GM13976 (cell line): ENCODE data around the gene SUGCT.
A peak's percentile ranks its signal among the peaks of the same experiment; 100 is the strongest.
"Not testable (repeated sequence)": the region's sequence is repeated elsewhere in the genome, so short reads cannot be mapped to it uniquely, and the experiment has no call there.

Source experiments
- DNase-seq: peaks from one replicate; pipeline ENCODE4 v3.0.0; 2012; ENCODE audit warnings: low spot score
- in situ Hi-C: fragments of 300-500 bp; cut with MboI; formaldehyde crosslinking; loops from one replicate; pipeline ENCODE4 v1.12.0; 2022; ENCODE audit warnings: low sequenced_read_pairs, mixed read lengths, inconsistent platforms; ENCODE audit not compliant: unreplicated experiment
- TF ChIP-seq, protein P1 (sequence below): IDR thresholded peaks from 2 replicates; pipeline ENCODE4 v1.5.1; 2012; ENCODE audit warnings: borderline replicate concordance, mild to moderate bottlenecking; ENCODE audit not compliant: insufficient read depth; ENCODE audit errors: extremely low read depth, missing control alignments, control extremely low read depth

The SUGCT gene

DNA sequence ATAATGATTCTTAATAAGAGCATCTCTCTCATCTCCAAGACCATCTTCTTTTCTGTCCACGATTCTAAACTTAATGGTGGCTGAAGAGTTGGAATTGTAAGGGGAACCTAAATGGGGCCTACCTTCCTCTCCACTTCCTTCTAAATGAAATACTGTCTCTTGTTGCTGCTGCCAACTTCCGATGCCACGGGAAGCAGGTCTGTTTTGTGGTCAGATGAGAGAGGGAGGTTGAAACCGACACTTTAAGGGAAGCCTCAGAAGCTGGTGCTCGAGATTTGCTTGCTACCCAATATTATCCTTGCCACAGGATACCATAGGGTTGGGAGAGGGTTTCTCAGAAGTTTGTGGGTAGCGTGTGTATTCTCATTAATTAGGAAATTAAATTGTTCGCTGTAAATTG, 464.1 kb downstream of the SUGCT start:
- in situ Hi-C loops = no loop called here
- TF ChIP-seq, protein P1, sequence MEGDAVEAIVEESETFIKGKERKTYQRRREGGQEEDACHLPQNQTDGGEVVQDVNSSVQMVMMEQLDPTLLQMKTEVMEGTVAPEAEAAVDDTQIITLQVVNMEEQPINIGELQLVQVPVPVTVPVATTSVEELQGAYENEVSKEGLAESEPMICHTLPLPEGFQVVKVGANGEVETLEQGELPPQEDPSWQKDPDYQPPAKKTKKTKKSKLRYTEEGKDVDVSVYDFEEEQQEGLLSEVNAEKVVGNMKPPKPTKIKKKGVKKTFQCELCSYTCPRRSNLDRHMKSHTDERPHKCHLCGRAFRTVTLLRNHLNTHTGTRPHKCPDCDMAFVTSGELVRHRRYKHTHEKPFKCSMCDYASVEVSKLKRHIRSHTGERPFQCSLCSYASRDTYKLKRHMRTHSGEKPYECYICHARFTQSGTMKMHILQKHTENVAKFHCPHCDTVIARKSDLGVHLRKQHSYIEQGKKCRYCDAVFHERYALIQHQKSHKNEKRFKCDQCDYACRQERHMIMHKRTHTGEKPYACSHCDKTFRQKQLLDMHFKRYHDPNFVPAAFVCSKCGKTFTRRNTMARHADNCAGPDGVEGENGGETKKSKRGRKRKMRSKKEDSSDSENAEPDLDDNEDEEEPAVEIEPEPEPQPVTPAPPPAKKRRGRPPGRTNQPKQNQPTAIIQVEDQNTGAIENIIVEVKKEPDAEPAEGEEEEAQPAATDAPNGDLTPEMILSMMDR = no peak
- DNase-seq = no peak

DNA sequence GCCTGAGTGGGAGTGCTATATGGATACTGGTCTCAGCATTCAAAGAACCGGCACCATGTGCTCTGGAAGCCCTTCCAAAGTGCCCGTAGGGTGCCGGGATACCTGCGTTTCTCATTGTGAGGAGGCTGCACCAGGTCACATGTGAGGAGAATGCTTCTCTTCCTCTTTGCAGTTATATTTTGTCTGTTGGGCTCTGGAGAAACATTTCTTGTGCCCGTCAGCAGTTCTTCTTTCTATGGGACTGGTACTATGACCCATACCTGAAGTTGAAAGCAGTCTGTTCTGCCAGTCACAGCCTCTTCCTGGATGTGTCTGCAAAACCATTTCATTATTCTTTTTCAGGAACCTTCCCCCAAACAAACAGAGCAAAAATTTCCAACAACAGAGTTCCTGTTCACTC, 465.0 kb downstream of the SUGCT start:
- DNase-seq = no peak
- in situ Hi-C loops = no loop called here
- TF ChIP-seq, protein P1 = no peak

DNA sequence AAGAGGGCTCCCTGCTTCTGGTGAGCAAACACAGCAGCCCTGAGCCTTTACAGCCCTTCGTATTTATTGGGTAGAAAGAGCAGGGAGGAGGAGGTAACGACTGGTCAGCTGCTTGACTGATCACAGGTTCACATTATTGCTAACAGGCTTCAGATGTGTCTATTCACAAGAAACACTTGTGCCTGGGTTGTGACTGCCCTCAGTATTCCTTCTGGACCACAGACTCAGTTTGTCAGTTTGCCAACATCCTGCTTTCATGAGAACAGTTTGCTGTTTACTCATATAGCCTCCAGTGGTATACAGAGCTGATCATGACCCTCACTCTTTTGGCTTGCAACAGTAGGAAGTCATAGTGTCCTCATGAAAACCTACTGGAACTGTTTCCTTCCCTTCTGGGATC, 467.5 kb downstream of the SUGCT start:
- in situ Hi-C loops, DNase-seq: not testable (repeated sequence)

DNA sequence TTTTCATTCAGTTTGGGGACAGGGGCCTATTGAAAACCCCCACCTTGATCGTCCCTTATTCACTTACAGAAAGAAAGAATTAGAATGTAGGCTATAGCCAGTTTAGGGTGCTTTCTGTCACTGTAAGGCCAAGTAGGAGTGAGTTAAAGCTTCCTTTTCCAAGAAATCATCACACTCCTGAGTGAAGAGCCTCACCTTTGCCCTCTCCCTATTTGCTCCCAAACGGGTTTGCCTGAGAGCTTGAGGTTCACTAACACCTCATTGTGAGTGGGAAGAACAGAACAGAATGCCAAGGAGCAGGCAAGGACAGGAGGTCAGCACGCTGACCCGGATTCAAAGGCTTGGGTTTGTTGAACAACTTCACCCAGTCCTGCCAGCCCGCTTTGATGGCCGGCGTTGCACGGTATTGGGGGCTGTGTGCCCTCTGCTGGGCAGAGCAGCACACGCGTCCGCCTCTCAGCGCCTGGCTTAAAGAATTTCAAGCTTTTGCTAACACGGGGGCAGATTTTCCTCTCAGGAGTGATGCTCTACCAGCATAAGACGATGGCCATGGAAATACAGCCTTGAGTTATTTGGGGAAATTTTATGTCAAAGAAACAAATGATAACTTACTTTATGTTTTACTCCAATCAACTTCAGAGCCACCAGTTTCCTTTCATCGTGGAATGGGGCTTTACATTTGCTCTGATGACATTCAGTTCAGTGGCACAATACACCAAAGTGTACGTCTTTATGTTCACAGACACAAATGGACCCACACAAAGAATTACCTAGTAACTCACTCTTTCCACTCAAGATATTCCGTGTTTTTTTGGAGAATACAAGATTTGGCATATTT, 470.0 kb downstream of the SUGCT start:
- in situ Hi-C loops = no loop called here
- TF ChIP-seq, protein P1 = peak; percentile 46
- DNase-seq = peak; percentile 30

DNA sequence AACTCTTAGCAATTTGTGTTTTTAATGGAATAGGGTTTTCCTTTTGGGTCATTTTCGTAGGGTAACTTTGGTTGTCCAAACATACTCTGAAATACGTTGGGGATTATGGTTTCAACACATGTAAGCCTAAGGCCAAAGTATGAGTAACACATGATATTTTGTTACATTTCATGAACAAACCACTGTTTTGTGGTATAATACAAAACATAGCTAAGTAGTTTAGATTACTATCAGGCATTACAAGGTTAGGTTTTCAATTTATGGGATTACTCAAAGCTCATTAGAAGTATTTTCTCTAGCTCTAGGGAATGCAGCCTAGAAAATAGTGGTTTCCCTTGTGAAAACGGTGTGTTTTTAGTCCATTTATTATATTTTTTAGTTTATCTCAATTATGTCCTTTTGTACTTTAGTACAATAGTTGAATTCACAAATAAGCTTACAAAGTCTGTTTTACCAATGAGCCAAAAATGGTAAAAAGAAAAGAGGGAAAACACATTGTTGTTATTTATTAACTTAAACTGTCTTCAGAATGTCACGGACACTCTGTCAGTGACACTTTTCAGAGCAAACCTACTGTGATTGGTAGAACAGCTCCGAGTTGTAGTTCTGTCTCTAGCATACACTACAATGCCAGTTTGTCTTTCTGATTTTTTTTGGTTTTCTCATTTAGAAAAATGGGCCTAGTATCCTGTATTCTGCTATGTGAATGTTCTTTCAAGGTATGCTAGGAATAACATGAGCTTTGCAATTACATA, 473.7 kb downstream of the SUGCT start:
- in situ Hi-C loops = no loop called here
- TF ChIP-seq, protein P1 = no peak
- no peak for DNase-seq

DNA sequence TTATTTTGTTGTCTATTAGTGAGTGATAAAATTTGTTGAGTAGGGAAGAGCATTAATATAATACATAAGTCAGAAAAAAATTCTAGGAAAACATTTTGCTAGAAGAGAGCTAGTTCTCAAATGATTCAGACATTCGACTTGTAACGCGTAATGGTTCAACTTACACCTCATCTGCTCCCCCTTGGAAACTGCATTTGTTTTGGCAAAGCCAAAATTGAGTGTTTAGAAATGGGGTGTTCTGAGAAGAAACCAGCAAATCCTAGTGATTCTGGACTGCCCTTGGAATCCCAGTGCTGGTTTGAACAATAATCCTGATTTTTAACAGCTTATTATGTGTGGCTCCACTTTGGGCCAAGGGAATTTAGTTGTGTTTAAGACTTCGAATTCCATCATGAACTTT, 475.7 kb downstream of the SUGCT start:
- DNase-seq = no peak
- in situ Hi-C loops = no loop called here
- TF ChIP-seq, protein P1 = no peak
